Measurements from ENCODE around the gene RELB.

Gene RELB

DNA sequence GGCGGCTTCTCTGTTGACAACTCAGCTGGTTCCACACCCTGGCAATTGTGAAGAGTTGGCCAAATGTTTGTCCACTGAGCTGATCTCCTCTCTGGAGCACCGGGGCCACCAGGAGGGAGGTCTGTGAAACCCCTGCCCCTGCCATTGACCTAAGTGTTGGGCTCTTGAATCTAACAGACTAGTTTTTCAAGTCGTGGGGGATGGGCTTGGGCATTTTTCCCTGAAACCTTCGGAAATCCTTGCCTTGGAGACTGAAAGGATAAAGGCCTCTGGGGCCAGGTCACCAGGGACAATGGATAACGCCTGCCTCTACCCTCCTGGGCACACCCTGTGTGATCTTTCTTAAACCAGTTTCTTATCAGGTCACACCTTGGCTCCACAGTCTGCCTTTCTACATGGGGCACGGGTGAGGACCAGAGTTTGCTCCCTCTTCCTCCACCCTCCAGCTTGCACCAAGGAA lies 78.7 kb downstream of the RELB start:
- no peak for DNase-seq (ENCODE audit: low read depth)

GRCh38 chr19:45082170-45082569 lies 80.9 kb downstream of the RELB start:
- DNase-seq (ENCODE audit: low read depth) = no peak

DNA sequence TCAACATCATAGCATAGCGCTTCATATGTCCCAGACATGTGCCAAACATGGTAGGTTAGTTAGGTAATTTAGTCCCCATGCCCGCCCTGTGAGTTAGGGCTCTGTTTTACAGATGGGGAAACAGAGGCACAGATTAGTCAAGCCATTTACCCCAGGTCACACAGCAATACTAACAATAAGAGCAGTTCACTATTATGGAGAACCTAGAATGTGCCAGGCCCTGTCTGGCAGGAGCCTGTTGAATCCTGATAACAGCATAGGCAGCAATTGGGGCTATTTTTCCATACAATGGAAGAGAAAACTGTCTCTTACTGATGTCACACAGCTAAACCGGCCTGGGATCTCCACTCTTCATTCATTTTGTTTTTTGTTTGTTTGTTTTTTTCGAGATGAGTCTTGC lies 85.2 kb downstream of the RELB start:
- no peak for DNase-seq (ENCODE audit: low read depth)

DNA sequence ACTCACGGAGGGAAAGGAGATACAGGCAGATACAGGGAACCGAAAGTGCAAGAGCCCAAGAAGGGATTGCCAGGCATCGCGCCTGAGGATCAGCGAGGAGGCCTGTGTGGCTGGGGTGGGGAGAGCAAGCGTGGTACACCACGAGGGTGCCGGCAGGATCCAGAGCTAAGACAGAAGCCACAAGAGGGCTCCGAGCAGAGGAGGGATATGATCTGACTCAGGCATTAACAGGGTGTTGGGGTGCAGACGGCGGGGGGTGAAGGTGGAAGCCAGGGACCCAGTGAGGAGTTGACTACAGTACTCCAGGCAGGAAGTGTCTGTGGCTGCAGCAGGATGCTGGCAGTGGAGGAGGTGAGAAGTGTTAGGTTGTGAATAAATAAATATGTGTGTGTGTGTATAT lies 86.3 kb downstream of the RELB start:
- no peak for DNase-seq (ENCODE audit: low read depth)

Data from non-pigmented ciliary epithelial cell (primary cell).